Loucy (cell line): ENCODE data around the gene SECTM1.

Experiments used
- H2AFZ ChIP-seq: fragments of 200-600 bp; sonication (generic); 2 replicates; pipeline ENCODE4 v1.6.0; 2016; ENCODE audit warnings: antibody characterized with exemption, mild to moderate bottlenecking, low read length, moderate library complexity
- H3F3A ChIP-seq: fragments of 200-600 bp; 2 replicates; pipeline ENCODE4 v1.6.0; 2016; ENCODE audit warnings: antibody characterized with exemption, low read depth, mild to moderate bottlenecking
- H3K27me3 ChIP-seq: fragments of 200-600 bp; sonication (generic); 2 replicates; pipeline ENCODE4 v1.6.1; 2014; ENCODE audit warnings: low read length, mild to moderate bottlenecking; ENCODE audit not compliant: insufficient read depth, poor library complexity, severe bottlenecking
- H3K36me3 ChIP-seq: fragments of 200-600 bp; sonication (generic); 2 replicates; pipeline ENCODE4 v1.6.1; 2016; ENCODE audit warnings: low read length; ENCODE audit not compliant: insufficient read depth
- H3K4me1 ChIP-seq: fragments of 200-600 bp; sonication (generic); 2 replicates; pipeline ENCODE4 v1.5.1; 2014; ENCODE audit warnings: low read length, mild to moderate bottlenecking; ENCODE audit not compliant: insufficient read depth, poor library complexity, severe bottlenecking
- H3K4me2 ChIP-seq: fragments of 200-600 bp; sonication (generic); 2 replicates; pipeline ENCODE4 v1.6.0; 2014; ENCODE audit warnings: antibody characterized with exemption, low read length, low read depth, mild to moderate bottlenecking; ENCODE audit not compliant: poor library complexity, severe bottlenecking
- H3K4me3 ChIP-seq: fragments of 200-600 bp; sonication (generic); 2 replicates; pipeline ENCODE4 v1.5.1; 2014; ENCODE audit warnings: low read length, mild to moderate bottlenecking, mixed read lengths; ENCODE audit not compliant: poor library complexity, severe bottlenecking
- H3K79me2 ChIP-seq: fragments of 200-600 bp; sonication (generic); 2 replicates; pipeline ENCODE4 v1.6.1; 2014; ENCODE audit warnings: low read length; ENCODE audit not compliant: insufficient read depth
- H3K9ac ChIP-seq: fragments of 200-600 bp; sonication (generic); 2 replicates; pipeline ENCODE4 v1.6.0; 2014; ENCODE audit warnings: mild to moderate bottlenecking, low read depth, low read length, moderate library complexity; ENCODE audit not compliant: poor library complexity, severe bottlenecking
- H3K9me2 ChIP-seq: fragments of 200-600 bp; sonication (generic); replicated peaks from 2 replicates; pipeline ENCODE4 v1.6.1; 2016; ENCODE audit warnings: low read depth, low read length, mixed read lengths
- H3K9me3 ChIP-seq: fragments of 200-600 bp; sonication (generic); 2 replicates; pipeline ENCODE4 v1.6.1; 2014; ENCODE audit warnings: mild to moderate bottlenecking, antibody characterized with exemption, low read length, low read depth; ENCODE audit not compliant: insufficient read depth
- H4K20me1 ChIP-seq: fragments of 200-600 bp; sonication (generic); 2 replicates; pipeline ENCODE4 v1.6.0; 2014; ENCODE audit warnings: antibody characterized with exemption, low read length, mild to moderate bottlenecking; ENCODE audit not compliant: insufficient read depth, poor library complexity, severe bottlenecking
- EZH2phosphoT487 ChIP-seq: fragments of 200-600 bp; IDR thresholded peaks from 2 replicates; pipeline ENCODE4 v1.6.1; 2018; ENCODE audit warnings: antibody characterized with exemption, mild to moderate bottlenecking, moderate library complexity, borderline replicate concordance
- TF ChIP-seq, protein P1 (sequence below): fragments of 200-600 bp; sonication (generic); conservative IDR thresholded peaks from 2 replicates; pipeline ENCODE4 v1.5.1; 2014; ENCODE audit warnings: mild to moderate bottlenecking, antibody characterized with exemption, low read length

The SECTM1 gene

GRCh38 chr17:82304826-82305726 is 28.5 kb downstream of the SECTM1 start:
- peak overlapping the region; percentile 98 for H3K9ac ChIP-seq
- H3K27me3 ChIP-seq: no peaks in the 10 kb centered on the region
- no peaks in the 10 kb centered on the region for H3K9me3 ChIP-seq
- H4K20me1 ChIP-seq: no peaks in the 10 kb centered on the region
- peaks cover 26% of the 10 kb centered on the region for H3K79me2 ChIP-seq
- no peak overlapping the region for H2AFZ ChIP-seq
- TF ChIP-seq, protein P1, sequence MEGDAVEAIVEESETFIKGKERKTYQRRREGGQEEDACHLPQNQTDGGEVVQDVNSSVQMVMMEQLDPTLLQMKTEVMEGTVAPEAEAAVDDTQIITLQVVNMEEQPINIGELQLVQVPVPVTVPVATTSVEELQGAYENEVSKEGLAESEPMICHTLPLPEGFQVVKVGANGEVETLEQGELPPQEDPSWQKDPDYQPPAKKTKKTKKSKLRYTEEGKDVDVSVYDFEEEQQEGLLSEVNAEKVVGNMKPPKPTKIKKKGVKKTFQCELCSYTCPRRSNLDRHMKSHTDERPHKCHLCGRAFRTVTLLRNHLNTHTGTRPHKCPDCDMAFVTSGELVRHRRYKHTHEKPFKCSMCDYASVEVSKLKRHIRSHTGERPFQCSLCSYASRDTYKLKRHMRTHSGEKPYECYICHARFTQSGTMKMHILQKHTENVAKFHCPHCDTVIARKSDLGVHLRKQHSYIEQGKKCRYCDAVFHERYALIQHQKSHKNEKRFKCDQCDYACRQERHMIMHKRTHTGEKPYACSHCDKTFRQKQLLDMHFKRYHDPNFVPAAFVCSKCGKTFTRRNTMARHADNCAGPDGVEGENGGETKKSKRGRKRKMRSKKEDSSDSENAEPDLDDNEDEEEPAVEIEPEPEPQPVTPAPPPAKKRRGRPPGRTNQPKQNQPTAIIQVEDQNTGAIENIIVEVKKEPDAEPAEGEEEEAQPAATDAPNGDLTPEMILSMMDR: 0 out of 2 replicates have a peak, but pooled peaks have one; percentile 11
- TF ChIP-seq EZH2phosphoT487: no peak
- H3K9me2 ChIP-seq: no peaks in the 10 kb centered on the region
- H3K4me1 ChIP-seq: peaks cover 80% of the 10 kb centered on the region
- H3K4me3 ChIP-seq: peak overlapping the region; percentile 55
- H3K36me3 ChIP-seq: no peaks in the 10 kb centered on the region
- H3K4me2 ChIP-seq: peak overlapping the region; percentile 87
- peaks cover 15% of the 10 kb centered on the region for H3F3A ChIP-seq

- peak overlapping the region; percentile 98 for H3K9ac ChIP-seq
- no peak overlapping the region for H2AFZ ChIP-seq
- peaks cover 15% of the 10 kb centered on the region for H3F3A ChIP-seq
- H3K9me3 ChIP-seq: no peaks in the 10 kb centered on the region
- peaks cover 26% of the 10 kb centered on the region for H3K79me2 ChIP-seq
- H3K4me3 ChIP-seq: peak overlapping the region; percentile 78
- TF ChIP-seq, protein P1: no peak
- no peak for TF ChIP-seq EZH2phosphoT487
- H3K9me2 ChIP-seq: no peaks in the 10 kb centered on the region
- H4K20me1 ChIP-seq: no peaks in the 10 kb centered on the region
- peaks cover 86% of the 10 kb centered on the region for H3K4me1 ChIP-seq
- H3K4me2 ChIP-seq: peak overlapping the region; percentile 87
- H3K27me3 ChIP-seq: no peaks in the 10 kb centered on the region
- H3K36me3 ChIP-seq: no peaks in the 10 kb centered on the region
Measured at GRCh38 chr17:82303944-82304808, 29.4 kb downstream of the SECTM1 start.

DNA sequence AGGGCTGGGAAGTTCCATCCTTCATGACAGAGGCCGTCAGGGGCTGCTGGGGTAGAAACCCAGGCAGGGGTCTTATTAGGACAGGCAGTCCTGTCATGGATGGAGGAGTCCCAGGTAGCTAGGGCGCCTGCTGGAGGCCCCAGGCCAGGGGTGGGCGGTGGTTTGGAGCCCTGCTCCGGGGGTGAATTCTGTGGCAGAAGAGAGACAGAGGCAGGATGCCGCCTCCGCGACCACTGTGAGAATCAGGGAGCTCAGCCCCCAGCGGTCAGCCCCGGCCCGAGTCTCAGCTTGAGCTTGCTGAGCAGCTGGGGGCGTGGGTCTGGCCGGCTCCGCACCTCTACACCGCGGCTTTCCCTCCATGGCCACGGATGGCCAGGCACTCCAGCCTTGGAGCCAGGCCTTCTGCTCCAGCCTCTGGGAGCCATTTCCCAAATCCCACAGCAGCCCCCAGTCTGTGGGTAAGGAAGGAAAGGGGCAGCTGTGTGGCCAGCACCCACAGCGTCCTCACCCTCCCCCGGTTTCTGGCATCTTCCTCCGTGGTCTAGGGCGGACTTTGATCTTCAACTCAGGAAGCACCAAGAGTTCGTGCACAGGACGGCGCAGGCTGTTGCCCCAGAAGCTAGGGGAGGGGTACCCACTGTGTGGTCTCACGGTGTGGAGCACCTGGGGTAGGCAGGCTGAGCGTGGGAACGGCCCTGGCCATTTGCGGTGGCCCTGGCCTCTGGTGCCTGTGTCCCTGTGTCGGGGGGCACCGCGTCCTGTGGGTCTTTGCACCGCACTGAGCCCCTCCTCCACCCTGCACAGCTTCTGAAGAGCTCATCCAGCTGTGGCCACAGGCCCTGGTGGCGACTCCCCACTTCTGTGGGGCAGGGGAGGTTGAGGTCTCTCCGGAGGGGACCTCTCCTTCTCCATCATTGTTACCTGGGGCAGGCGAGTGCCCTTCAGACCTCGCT is 30.3 kb downstream of the SECTM1 start:
- no peaks in the 10 kb centered on the region for H3K9me3 ChIP-seq
- peaks cover 26% of the 10 kb centered on the region for H3K79me2 ChIP-seq
- TF ChIP-seq, protein P1: no peak
- no peak for TF ChIP-seq EZH2phosphoT487
- H3K4me2 ChIP-seq: peak overlapping the region; percentile 87
- H3K27me3 ChIP-seq: no peaks in the 10 kb centered on the region
- peaks cover 88% of the 10 kb centered on the region for H3K4me1 ChIP-seq
- H2AFZ ChIP-seq: no peak overlapping the region
- no peaks in the 10 kb centered on the region for H3K9me2 ChIP-seq
- H3F3A ChIP-seq: peaks cover 15% of the 10 kb centered on the region
- H4K20me1 ChIP-seq: no peaks in the 10 kb centered on the region
- H3K36me3 ChIP-seq: no peaks in the 10 kb centered on the region
- peak overlapping the region; percentile 98 for H3K9ac ChIP-seq
- peak overlapping the region; percentile 78 for H3K4me3 ChIP-seq
